Adipocyte (in vitro differentiated cells): Measurements from ENCODE around the gene BCAR3.
"Not testable (repeated sequence)": the region's sequence is repeated elsewhere in the genome, so short reads cannot be mapped to it uniquely, and the experiment has no call there.

Experiments used
- DNase-seq: peaks from one replicate; pipeline ENCODE4 v3.0.0-alpha.2; 2015; ENCODE audit warnings: low read depth
- H3K27me3 ChIP-seq: replicated peaks from 2 replicates; pipeline ENCODE4 v1.7.0; 2013; ENCODE audit warnings: mild to moderate bottlenecking, low read length, moderate library complexity; ENCODE audit not compliant: control insufficient read depth, insufficient read depth
- H3K36me3 ChIP-seq: 2 replicates; pipeline ENCODE4 v1.7.0; 2013; ENCODE audit warnings: low read length, mild to moderate bottlenecking, moderate library complexity; ENCODE audit not compliant: control insufficient read depth, insufficient read depth, severe bottlenecking
- H3K4me1 ChIP-seq: 2 replicates; pipeline ENCODE4 v1.7.0; 2013; ENCODE audit warnings: mild to moderate bottlenecking, low read length, moderate library complexity; ENCODE audit not compliant: control insufficient read depth, insufficient read depth
- H3K4me3 ChIP-seq: 2 replicates; pipeline ENCODE4 v1.7.0; 2013; ENCODE audit warnings: mild to moderate bottlenecking, low read length, moderate library complexity
- H3K9ac ChIP-seq: 2 replicates; pipeline ENCODE4 v1.7.0; 2013; ENCODE audit warnings: mild to moderate bottlenecking, low read length, moderate library complexity
- H3K9me3 ChIP-seq: 2 replicates; pipeline ENCODE4 v1.7.0; 2013; ENCODE audit warnings: mild to moderate bottlenecking, low read length, moderate library complexity; ENCODE audit not compliant: control insufficient read depth

BCAR3 gene

DNA sequence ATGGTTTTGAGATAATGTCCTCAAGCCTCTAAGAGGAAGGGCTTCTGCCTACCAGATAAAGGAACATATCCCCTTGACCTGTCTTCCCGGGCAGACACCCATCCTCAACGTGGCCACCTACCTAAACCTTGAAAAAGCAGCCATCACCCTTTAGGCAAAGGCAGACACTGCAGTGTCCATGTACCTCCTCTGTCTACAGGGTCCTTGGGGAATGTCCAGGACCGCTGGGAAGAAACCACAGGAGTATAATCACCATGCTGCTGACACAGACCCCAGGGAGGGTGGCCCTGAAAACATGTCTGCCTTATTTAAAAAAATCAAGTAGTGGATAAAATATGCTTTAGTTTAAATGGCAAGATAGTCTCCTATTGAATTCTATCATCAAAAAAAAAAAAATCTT is 16.6 kb downstream of the BCAR3 start:
- Histone ChIP-seq H3K4me3 (peak overlapping the region; percentile 52), H3K4me1 (peaks cover 74% of the 10 kb centered on the region)

GRCh38 chr1:93663208-93663614 is 18.4 kb downstream of the BCAR3 start:
- Histone ChIP-seq H3K4me1 (peaks cover 67% of the 10 kb centered on the region), H3K36me3 (peaks cover 31% of the 10 kb centered on the region), H3K4me3 (no peak overlapping the region), H3K9me3 (no peaks in the 10 kb centered on the region), H3K27me3 (no peaks in the 10 kb centered on the region), H3K9ac (no peak overlapping the region)
- no peak for DNase-seq

More for the DNA sequence above, 16.6 kb downstream of the BCAR3 start:
- H3K9ac ChIP-seq: peak overlapping the region; percentile 61
- no peak for DNase-seq
- no peaks in the 10 kb centered on the region for H3K27me3 ChIP-seq
- H3K9me3 ChIP-seq: no peaks in the 10 kb centered on the region
- peaks cover 24% of the 10 kb centered on the region for H3K36me3 ChIP-seq

- Histone ChIP-seq H3K4me1 (peaks cover 61% of the 10 kb centered on the region), H3K4me3 (peak overlapping the region; percentile 59), H3K9me3 (no peaks in the 10 kb centered on the region), H3K36me3 (peaks cover 25% of the 10 kb centered on the region), H3K9ac (peak overlapping the region; percentile 73), H3K27me3 (no peaks in the 10 kb centered on the region)
- DNase-seq: peak; percentile 53
Observed at GRCh38 chr1:93662481-93663207, 19.0 kb downstream of the BCAR3 start.

GRCh38 chr1:93661829-93662474 is 19.7 kb downstream of the BCAR3 start:
- DNase-seq: peak; percentile 88
- H3K4me3 ChIP-seq: peak overlapping the region; percentile 59
- H3K36me3 ChIP-seq: peaks cover 19% of the 10 kb centered on the region

DNA sequence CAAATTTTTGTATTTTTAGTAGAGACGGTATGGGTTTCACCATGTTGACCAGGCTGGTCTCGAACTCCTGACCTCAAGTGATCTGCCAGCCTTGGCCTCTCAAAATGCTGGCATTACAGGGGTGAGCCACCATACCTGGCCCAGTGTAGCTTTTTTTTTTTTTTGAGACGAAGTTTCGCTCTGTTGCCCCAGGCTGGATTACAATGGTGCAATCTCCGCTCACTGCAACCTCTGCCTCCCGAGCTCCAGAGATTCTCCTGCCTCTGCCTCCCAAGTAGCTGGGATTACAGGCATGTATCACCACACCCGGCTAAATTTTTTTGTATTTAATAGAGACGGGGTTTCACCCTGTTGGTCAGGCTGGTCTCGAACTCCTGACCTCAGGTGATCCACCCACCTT is 20.3 kb downstream of the BCAR3 start:
- H3K27me3 ChIP-seq, H3K9me3 ChIP-seq, DNase-seq: not testable (repeated sequence)
- H3K36me3 ChIP-seq: peaks cover 17% of the 10 kb centered on the region
- H3K4me3 ChIP-seq: peak overlapping the region; percentile 59
- H3K9ac ChIP-seq: peak overlapping the region; percentile 73
- peaks cover 59% of the 10 kb centered on the region for H3K4me1 ChIP-seq

More at GRCh38 chr1:93661829-93662474, 19.7 kb downstream of the BCAR3 start:
- H3K9me3 ChIP-seq: no peaks in the 10 kb centered on the region
- no peaks in the 10 kb centered on the region for H3K27me3 ChIP-seq
- H3K4me1 ChIP-seq: peaks cover 59% of the 10 kb centered on the region
- peak overlapping the region; percentile 73 for H3K9ac ChIP-seq

DNA sequence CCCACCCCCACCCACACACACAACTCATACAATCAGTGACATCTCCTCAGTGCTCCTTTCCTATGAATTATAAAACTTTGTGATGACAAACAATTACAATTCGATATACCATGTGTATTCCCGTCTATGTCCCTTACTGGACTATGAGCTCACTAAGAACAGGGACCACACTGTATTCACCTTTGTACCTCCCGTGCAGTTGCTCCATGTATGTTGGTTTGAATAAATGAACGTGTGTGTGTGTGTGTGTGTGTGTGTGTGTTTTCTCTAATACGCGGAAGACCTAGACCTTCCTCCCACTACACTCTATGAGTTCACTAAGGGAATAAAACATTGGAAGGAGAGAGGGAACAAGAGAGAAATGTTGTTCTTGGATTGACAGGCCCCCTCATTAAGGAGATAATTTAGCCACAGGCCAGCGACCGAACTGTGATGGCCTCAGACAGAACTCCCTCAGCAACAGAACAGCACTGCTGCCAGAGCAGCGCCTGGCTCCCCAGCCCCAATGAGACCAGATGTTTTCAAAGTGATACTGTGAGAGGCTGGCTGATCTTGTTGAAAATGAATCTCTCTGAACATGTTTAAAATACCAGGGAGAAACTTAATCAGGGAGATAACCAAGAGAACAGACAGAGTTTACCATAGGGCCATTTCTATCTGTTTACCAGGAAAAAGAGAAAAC is 21.7 kb downstream of the BCAR3 start:
- H3K4me1 ChIP-seq: peaks cover 49% of the 10 kb centered on the region
- H3K9ac ChIP-seq: peak overlapping the region; percentile 18
- no peaks in the 10 kb centered on the region for H3K9me3 ChIP-seq
- H3K36me3 ChIP-seq: peaks cover 15% of the 10 kb centered on the region
- peak; percentile 42 for DNase-seq
- no peaks in the 10 kb centered on the region for H3K27me3 ChIP-seq
- peak overlapping the region; percentile 2 for H3K4me3 ChIP-seq

DNA sequence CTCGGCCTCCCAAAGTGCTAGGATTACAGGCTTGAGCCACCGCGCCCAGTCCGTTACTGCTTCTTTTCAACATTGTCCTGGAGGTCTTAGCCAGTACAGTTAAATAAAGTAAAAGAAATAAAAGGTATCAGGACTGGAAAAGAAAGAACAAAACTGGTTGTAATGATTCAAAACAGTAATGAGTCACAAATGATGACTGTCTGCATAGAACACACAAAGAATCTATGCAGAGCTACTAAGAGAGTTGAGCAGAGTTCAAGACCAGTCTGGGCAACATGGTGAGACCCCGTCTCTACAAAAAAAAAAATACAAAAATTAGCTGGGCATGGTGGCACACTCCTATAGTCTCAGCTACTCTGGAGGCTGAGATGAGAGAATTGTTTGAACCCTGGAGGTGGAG is 23.4 kb downstream of the BCAR3 start:
- peaks cover 24% of the 10 kb centered on the region for H3K36me3 ChIP-seq
- H3K9me3 ChIP-seq: no peaks in the 10 kb centered on the region
- no peak overlapping the region for H3K9ac ChIP-seq
- DNase-seq: no peak
- no peak overlapping the region for H3K4me3 ChIP-seq
- no peaks in the 10 kb centered on the region for H3K27me3 ChIP-seq
- H3K4me1 ChIP-seq: peaks cover 32% of the 10 kb centered on the region

GRCh38 chr1:93656491-93656890 is 25.1 kb downstream of the BCAR3 start:
- Histone ChIP-seq H3K4me1 (peaks cover 15% of the 10 kb centered on the region), H3K4me3 (no peak overlapping the region), H3K9me3 (no peaks in the 10 kb centered on the region), H3K27me3 (no peaks in the 10 kb centered on the region), H3K36me3 (peaks cover 25% of the 10 kb centered on the region), H3K9ac (no peak overlapping the region)
- DNase-seq: no peak

DNA sequence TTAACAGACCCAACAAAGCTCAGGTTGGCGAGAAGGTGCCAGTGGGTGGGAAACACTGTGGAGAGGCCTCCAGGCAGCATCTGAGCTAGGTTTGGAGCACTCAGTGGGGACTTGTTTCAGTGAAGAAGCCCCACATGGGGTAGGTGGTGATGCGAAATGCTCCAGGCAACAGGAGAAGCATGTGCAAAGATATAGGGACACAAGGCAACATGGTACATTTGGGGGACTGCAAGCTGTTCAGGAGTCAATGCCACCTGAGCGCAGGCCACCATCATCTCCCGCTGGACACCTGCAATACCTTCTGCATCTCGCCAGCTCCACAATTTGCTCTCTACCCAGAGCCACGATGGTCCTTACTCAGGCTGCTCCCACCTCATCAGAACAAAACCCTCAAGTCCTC is 28.0 kb downstream of the BCAR3 start:
- H3K36me3 ChIP-seq: peaks cover 28% of the 10 kb centered on the region
- no peak for DNase-seq

GRCh38 chr1:93652323-93652949 is 29.2 kb downstream of the BCAR3 start:
- peaks cover 28% of the 10 kb centered on the region for H3K36me3 ChIP-seq
- H3K9ac ChIP-seq: no peak overlapping the region
- DNase-seq: no peak

More for the DNA sequence above, 28.0 kb downstream of the BCAR3 start:
- Histone ChIP-seq H3K4me1 (no peaks in the 10 kb centered on the region), H3K27me3 (no peaks in the 10 kb centered on the region), H3K4me3 (no peak overlapping the region), H3K9me3 (no peaks in the 10 kb centered on the region), H3K9ac (no peak overlapping the region)

DNA sequence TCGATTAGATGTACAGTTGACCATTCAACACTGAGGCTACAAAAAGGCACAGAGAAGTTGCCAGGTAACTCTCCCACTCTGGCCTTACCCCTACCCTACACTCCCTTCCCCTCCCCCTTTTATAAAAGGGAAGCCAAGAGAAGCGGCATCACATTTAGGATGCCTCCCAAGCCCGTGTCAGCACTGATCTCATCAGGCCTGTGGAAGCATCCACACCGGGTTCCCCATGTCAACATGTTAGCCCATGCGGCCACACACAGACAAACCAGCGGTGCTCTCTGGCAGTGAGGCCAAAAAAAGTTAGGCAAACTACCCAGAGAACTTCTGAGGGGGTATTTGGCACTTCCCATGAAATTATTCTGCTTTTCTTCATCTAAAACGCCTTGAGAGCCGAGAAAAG is 29.9 kb downstream of the BCAR3 start:
- Histone ChIP-seq H3K9me3 (no peaks in the 10 kb centered on the region), H3K36me3 (peaks cover 26% of the 10 kb centered on the region), H3K27me3 (no peaks in the 10 kb centered on the region), H3K4me1 (no peaks in the 10 kb centered on the region), H3K9ac (no peak overlapping the region), H3K4me3 (no peak overlapping the region)
- DNase-seq: no peak

More at GRCh38 chr1:93652323-93652949, 29.2 kb downstream of the BCAR3 start:
- Histone ChIP-seq H3K4me3 (no peak overlapping the region), H3K4me1 (no peaks in the 10 kb centered on the region), H3K27me3 (no peaks in the 10 kb centered on the region), H3K9me3 (no peaks in the 10 kb centered on the region)
